HepG2 (cell line): ENCODE measurements around the gene GAN. TPM values are rescaled to one million over a fixed set of nuclear protein-coding genes. Genes with fewer than 3 reads are reported as not detected.

Source experiments
- ARHGAP35 ChIP-seq: sonication (generic); formaldehyde crosslinking; IDR thresholded peaks from 2 replicates; pipeline ENCODE4 v1.9.0; 2022; ENCODE audit warnings: mild to moderate bottlenecking, inconsistent platforms, moderate library complexity, missing genetic modification reagents, borderline replicate concordance
- BRCA1 ChIP-seq: sonication (generic); formaldehyde crosslinking; IDR thresholded peaks from 2 replicates; pipeline ENCODE4 v1.4.0; 2020; ENCODE audit warnings: missing genetic modification reagents
- EZH2 ChIP-seq: conservative IDR thresholded peaks from 2 replicates; pipeline ENCODE4 v1.6.1; 2012; ENCODE audit warnings: mild to moderate bottlenecking, low read depth, low read length, moderate library complexity
- MAFK ChIP-seq, 2 experiments: IDR thresholded peaks in 1 of 2; conservative IDR thresholded peaks in 1 of 2; 2 replicates each; pipeline ENCODE4 v1.6.1; 2011; ENCODE audit warnings: improper control_type of control experiment in 2 of 2, low read length in 2 of 2
- MBNL3 ChIP-seq: fragments of 250-450 bp; sonication (Bioruptor Pico); conservative IDR thresholded peaks from 2 replicates; pipeline ENCODE4 v1.8.0; 2022; ENCODE audit warnings: mild to moderate bottlenecking, inconsistent platforms
- RELA ChIP-seq: sonication (generic); formaldehyde crosslinking; IDR thresholded peaks from 2 replicates; pipeline ENCODE4 v1.4.0; 2020; ENCODE audit warnings: missing genetic modification reagents
- SRSF4 ChIP-seq: fragments of 200-400 bp; formaldehyde crosslinking; IDR thresholded peaks from one replicate; pipeline ENCODE4 v1.6.1; 2018; ENCODE audit warnings: mild to moderate bottlenecking, low read depth, low read length, moderate library complexity; ENCODE audit not compliant: poor library complexity, severe bottlenecking
- TBX3 ChIP-seq: fragments of 450-650 bp; IDR thresholded peaks from 2 replicates; pipeline ENCODE4 v1.6.1; 2017; ENCODE audit warnings: antibody characterized with exemption, mild to moderate bottlenecking, inconsistent platforms, borderline replicate concordance
- TOE1 ChIP-seq: sonication (generic); formaldehyde crosslinking; IDR thresholded peaks from 2 replicates; pipeline ENCODE4 v1.4.0; 2020; ENCODE audit warnings: mild to moderate bottlenecking, missing genetic modification reagents
- ZNF224 ChIP-seq: sonication (generic); formaldehyde crosslinking; IDR thresholded peaks from 2 replicates; pipeline ENCODE4 v1.5.0; 2020; ENCODE audit warnings: mild to moderate bottlenecking, missing genetic modification reagents
- ZNF543 ChIP-seq: sonication (generic); formaldehyde crosslinking; IDR thresholded peaks from 2 replicates; pipeline ENCODE4 v1.4.0; 2020; ENCODE audit warnings: mild to moderate bottlenecking, missing genetic modification reagents
- ZNF552 ChIP-seq: sonication (generic); formaldehyde crosslinking; IDR thresholded peaks from 2 replicates; pipeline ENCODE4 v1.9.0; 2022; ENCODE audit warnings: missing genetic modification reagents, mild to moderate bottlenecking, borderline replicate concordance
- ZNF883 ChIP-seq: sonication (generic); formaldehyde crosslinking; IDR thresholded peaks from 2 replicates; pipeline ENCODE4 v1.5.1; 2020; ENCODE audit warnings: mild to moderate bottlenecking, missing genetic modification reagents; ENCODE audit errors: not compliant biosample characterization
- polyA plus RNA-seq, 8 experiments: library from polyadenylated mRNA; depleted of rRNA in 3 of 8; stranded (reverse) in 7 of 8; unstranded in 1 of 8; fragments of >200 nt; fragmentation: Illumina TruSeq in 4 of 8; extraction: Trizol in 4 of 8; gene quantifications; 2 replicates each; pipeline versions ENCODE4 v1.2.1 to v1.2.3, GENCODE V29; 2011 to 2016; ENCODE audit warnings: low read depth in 4 of 8, missing spikeins in 1 of 8, mixed read lengths in 1 of 8; ENCODE audit not compliant: insufficient read depth in 1 of 8
- total RNA-seq, 5 experiments: library from RNA; depleted of rRNA; stranded (reverse); fragments of >200 nt; fragmentation: Illumina TruSeq; extraction: Trizol; gene quantifications; 2 replicates each; pipeline ENCODE4 v1.2.3, GENCODE V29; 2016; ENCODE audit warnings: low read depth in 1 of 5
- TF ChIP-seq, protein P1 (sequence below): sonication (generic); formaldehyde crosslinking; IDR thresholded peaks from 2 replicates; pipeline ENCODE4 v1.4.0; 2020; ENCODE audit warnings: missing genetic modification reagents
- TF ChIP-seq, protein P2 (sequence below): sonication (generic); formaldehyde crosslinking; IDR thresholded peaks from 2 replicates; pipeline ENCODE4 v1.5.0; 2020; ENCODE audit warnings: missing genetic modification reagents, mild to moderate bottlenecking, borderline replicate concordance
- TF ChIP-seq, protein P3 (sequence below): IDR thresholded peaks from 2 replicates; pipeline ENCODE4 v1.6.1; 2016; ENCODE audit warnings: low read depth, missing genetic modification reagents, missing compliant biosample characterization

Gene GAN
- total and polyA plus RNA-seq, 2 of the 13 experiments (the other 11 are each of a cell fraction or from before 2014, with no cell fraction given): 4.3 to 11.0 TPM

DNA sequence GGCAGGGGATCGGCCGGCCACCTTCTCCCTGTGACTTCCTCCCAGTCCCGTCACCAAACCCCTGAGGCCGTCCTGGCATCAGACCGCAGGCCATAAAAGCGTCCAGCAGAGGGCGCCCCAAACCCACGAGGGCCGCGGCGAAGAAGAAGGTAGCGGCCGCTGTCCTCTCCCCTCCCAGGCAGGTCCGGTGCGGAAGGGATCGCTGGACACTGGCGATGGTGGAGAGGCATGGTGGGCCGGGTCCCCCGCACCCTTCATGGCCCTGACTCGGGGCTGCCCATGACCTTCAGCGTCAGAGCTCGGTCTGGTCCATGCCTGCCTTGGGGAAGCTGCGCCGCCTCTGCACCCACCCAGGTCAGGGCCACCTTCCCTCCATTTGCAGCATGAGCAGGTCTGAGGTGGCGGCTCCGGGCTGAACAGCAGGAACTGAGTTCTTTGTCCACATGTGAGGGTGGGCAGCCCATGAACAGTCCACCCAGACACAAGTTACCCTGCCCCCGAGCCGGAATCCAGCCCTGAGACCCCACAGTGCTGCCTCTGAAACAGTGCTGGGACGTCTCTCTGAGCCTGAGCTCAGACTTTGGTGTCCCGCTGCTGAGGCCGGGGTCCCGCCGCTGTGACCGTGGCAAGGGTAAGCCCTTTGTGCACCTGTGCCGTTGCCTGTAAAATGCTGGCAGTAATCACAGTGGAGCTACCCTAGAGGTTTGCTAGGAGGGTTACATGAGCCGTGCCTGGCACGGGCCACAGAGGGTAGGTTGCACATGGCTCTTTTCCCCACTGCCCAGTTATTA lies 89.0 kb downstream of the GAN start (continued):
- TF ChIP-seq, protein P1, sequence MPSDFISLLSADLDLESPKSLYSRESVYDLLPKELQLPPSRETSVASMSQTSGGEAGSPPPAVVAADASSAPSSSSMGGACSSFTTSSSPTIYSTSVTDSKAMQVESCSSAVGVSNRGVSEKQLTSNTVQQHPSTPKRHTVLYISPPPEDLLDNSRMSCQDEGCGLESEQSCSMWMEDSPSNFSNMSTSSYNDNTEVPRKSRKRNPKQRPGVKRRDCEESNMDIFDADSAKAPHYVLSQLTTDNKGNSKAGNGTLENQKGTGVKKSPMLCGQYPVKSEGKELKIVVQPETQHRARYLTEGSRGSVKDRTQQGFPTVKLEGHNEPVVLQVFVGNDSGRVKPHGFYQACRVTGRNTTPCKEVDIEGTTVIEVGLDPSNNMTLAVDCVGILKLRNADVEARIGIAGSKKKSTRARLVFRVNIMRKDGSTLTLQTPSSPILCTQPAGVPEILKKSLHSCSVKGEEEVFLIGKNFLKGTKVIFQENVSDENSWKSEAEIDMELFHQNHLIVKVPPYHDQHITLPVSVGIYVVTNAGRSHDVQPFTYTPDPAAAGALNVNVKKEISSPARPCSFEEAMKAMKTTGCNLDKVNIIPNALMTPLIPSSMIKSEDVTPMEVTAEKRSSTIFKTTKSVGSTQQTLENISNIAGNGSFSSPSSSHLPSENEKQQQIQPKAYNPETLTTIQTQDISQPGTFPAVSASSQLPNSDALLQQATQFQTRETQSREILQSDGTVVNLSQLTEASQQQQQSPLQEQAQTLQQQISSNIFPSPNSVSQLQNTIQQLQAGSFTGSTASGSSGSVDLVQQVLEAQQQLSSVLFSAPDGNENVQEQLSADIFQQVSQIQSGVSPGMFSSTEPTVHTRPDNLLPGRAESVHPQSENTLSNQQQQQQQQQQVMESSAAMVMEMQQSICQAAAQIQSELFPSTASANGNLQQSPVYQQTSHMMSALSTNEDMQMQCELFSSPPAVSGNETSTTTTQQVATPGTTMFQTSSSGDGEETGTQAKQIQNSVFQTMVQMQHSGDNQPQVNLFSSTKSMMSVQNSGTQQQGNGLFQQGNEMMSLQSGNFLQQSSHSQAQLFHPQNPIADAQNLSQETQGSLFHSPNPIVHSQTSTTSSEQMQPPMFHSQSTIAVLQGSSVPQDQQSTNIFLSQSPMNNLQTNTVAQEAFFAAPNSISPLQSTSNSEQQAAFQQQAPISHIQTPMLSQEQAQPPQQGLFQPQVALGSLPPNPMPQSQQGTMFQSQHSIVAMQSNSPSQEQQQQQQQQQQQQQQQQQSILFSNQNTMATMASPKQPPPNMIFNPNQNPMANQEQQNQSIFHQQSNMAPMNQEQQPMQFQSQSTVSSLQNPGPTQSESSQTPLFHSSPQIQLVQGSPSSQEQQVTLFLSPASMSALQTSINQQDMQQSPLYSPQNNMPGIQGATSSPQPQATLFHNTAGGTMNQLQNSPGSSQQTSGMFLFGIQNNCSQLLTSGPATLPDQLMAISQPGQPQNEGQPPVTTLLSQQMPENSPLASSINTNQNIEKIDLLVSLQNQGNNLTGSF (CRISPR knock-in tag): peak; percentile 69; the same call in 1 of the 2 replicates
- TF ChIP-seq, protein P2, sequence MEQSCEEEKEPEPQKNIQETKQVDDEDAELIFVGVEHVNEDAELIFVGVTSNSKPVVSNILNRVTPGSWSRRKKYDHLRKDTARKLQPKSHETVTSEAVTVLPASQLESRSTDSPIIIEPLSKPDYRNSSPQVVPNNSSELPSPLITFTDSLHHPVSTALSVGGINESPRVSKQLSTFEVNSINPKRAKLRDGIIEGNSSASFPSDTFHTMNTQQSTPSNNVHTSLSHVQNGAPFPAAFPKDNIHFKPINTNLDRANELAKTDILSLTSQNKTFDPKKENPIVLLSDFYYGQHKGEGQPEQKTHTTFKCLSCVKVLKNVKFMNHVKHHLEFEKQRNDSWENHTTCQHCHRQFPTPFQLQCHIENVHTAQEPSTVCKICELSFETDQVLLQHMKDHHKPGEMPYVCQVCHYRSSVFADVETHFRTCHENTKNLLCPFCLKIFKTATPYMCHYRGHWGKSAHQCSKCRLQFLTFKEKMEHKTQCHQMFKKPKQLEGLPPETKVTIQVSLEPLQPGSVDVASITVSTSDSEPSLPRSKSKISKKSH (CRISPR knock-in tag): no peak; the same call in 1 of the 2 replicates
- TF ChIP-seq SRSF4 (no peak), ZNF552 (CRISPR knock-in tag) (no peak; the same call in 1 of the 2 replicates), BRCA1 (CRISPR knock-in tag) (no peak), TOE1 (CRISPR knock-in tag) (no peak), RELA (no peak), ARHGAP35 (CRISPR knock-in tag) (peak; percentile 64; the same call in 1 of the 2 replicates), ZNF224 (0 out of 2 replicates have a peak, but pooled peaks have one; percentile 51), ZNF883 (CRISPR knock-in tag) (peak; percentile 92), MBNL3 (CRISPR knock-in tag) (no peak), MAFK (conservative IDR thresholded peaks at IDR 0.05 in 1 of 2, IDR thresholded peaks at IDR 0.05 in 1 of 2; ENCODE audit: low read length in 2 of 2) (no peak), TBX3 (no peak), EZH2 (no peak), ZNF543 (CRISPR knock-in tag) (peak; percentile 38; the same call in 1 of the 2 replicates)
- TF ChIP-seq, protein P3, sequence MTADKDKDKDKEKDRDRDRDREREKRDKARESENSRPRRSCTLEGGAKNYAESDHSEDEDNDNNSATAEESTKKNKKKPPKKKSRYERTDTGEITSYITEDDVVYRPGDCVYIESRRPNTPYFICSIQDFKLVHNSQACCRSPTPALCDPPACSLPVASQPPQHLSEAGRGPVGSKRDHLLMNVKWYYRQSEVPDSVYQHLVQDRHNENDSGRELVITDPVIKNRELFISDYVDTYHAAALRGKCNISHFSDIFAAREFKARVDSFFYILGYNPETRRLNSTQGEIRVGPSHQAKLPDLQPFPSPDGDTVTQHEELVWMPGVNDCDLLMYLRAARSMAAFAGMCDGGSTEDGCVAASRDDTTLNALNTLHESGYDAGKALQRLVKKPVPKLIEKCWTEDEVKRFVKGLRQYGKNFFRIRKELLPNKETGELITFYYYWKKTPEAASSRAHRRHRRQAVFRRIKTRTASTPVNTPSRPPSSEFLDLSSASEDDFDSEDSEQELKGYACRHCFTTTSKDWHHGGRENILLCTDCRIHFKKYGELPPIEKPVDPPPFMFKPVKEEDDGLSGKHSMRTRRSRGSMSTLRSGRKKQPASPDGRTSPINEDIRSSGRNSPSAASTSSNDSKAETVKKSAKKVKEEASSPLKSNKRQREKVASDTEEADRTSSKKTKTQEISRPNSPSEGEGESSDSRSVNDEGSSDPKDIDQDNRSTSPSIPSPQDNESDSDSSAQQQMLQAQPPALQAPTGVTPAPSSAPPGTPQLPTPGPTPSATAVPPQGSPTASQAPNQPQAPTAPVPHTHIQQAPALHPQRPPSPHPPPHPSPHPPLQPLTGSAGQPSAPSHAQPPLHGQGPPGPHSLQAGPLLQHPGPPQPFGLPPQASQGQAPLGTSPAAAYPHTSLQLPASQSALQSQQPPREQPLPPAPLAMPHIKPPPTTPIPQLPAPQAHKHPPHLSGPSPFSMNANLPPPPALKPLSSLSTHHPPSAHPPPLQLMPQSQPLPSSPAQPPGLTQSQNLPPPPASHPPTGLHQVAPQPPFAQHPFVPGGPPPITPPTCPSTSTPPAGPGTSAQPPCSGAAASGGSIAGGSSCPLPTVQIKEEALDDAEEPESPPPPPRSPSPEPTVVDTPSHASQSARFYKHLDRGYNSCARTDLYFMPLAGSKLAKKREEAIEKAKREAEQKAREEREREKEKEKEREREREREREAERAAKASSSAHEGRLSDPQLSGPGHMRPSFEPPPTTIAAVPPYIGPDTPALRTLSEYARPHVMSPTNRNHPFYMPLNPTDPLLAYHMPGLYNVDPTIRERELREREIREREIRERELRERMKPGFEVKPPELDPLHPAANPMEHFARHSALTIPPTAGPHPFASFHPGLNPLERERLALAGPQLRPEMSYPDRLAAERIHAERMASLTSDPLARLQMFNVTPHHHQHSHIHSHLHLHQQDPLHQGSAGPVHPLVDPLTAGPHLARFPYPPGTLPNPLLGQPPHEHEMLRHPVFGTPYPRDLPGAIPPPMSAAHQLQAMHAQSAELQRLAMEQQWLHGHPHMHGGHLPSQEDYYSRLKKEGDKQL: no peak
